MM.1S (cell line): ENCODE results near the gene PSMB10.

ENCODE experiments used
- DNase-seq: peaks from one replicate; pipeline ENCODE4 v3.0.0-alpha.2; 2015
- H2AFZ ChIP-seq: fragments of 300-600 bp; sonication (generic); 2 replicates; pipeline ENCODE4 v1.6.0; 2016; ENCODE audit warnings: antibody characterized with exemption, low read length
- H3F3A ChIP-seq: fragments of 300-600 bp; sonication (generic); 2 replicates; pipeline ENCODE4 v1.6.1; 2016; ENCODE audit warnings: mild to moderate bottlenecking, antibody characterized with exemption, low read length, moderate library complexity, mixed read lengths; ENCODE audit not compliant: insufficient read depth
- H3K27ac ChIP-seq: fragments of 300-600 bp; sonication (generic); 2 replicates; pipeline ENCODE4 v1.5.1; 2016; ENCODE audit warnings: mild to moderate bottlenecking, low read length
- H3K27me3 ChIP-seq: fragments of 300-600 bp; sonication (generic); replicated peaks from 2 replicates; pipeline ENCODE4 v1.6.0; 2016; ENCODE audit warnings: low read length; ENCODE audit not compliant: insufficient read depth
- H3K36me3 ChIP-seq: fragments of 300-600 bp; sonication (generic); replicated peaks from 2 replicates; pipeline ENCODE4 v1.6.1; 2016; ENCODE audit warnings: mild to moderate bottlenecking, low read length, mixed read lengths; ENCODE audit not compliant: insufficient read depth
- H3K4me1 ChIP-seq: fragments of 300-600 bp; sonication (generic); 2 replicates; pipeline ENCODE4 v1.6.1; 2016; ENCODE audit warnings: low read length, mixed read lengths
- H3K4me2 ChIP-seq: fragments of 300-600 bp; sonication (generic); 2 replicates; pipeline ENCODE4 v1.6.0; 2016; ENCODE audit warnings: low read depth, low read length
- H3K4me3 ChIP-seq: fragments of 300-600 bp; sonication (generic); 2 replicates; pipeline ENCODE4 v1.5.1; 2016; ENCODE audit warnings: low read length, mixed read lengths
- H3K79me2 ChIP-seq: fragments of 300-600 bp; sonication (generic); 2 replicates; pipeline ENCODE4 v1.6.1; 2016; ENCODE audit warnings: mixed run types, low read length, mixed read lengths
- H3K9ac ChIP-seq: fragments of 300-600 bp; sonication (generic); 2 replicates; pipeline ENCODE4 v1.6.1; 2016; ENCODE audit warnings: low read length, mixed read lengths
- H3K9me2 ChIP-seq: fragments of 300-600 bp; sonication (generic); replicated peaks from 2 replicates; pipeline ENCODE4 v1.6.1; 2016; ENCODE audit warnings: mild to moderate bottlenecking, low read length, mixed read lengths; ENCODE audit not compliant: insufficient read depth
- H3K9me3 ChIP-seq: fragments of 300-600 bp; sonication (generic); replicated peaks from 2 replicates; pipeline ENCODE4 v1.6.1; 2016; ENCODE audit warnings: mild to moderate bottlenecking, low read length, mixed read lengths; ENCODE audit not compliant: insufficient read depth
- H4K20me1 ChIP-seq: fragments of 300-600 bp; sonication (generic); 2 replicates; pipeline ENCODE4 v1.6.1; 2016; ENCODE audit warnings: mild to moderate bottlenecking, low read length, moderate library complexity, mixed read lengths; ENCODE audit not compliant: insufficient read depth
- CTCF ChIP-seq: fragments of 300-600 bp; sonication (generic); IDR thresholded peaks from 2 replicates; pipeline ENCODE4 v1.5.1; 2016; ENCODE audit warnings: antibody characterized with exemption, low read length, mixed read lengths
- EZH2 ChIP-seq: fragments of 300-600 bp; sonication (generic); optimal IDR thresholded peaks from 2 replicates; pipeline ENCODE3; 2017; ENCODE audit warnings: low read depth, mild to moderate bottlenecking, antibody characterized with exemption, low read length, mixed read lengths
- EZH2phosphoT487 ChIP-seq: fragments of 300-600 bp; sonication (generic); IDR thresholded peaks from 2 replicates; pipeline ENCODE4 v1.6.1; 2018; ENCODE audit warnings: antibody characterized with exemption, low read length

The PSMB10 gene

GRCh38 chr16:67897231-67897630 is 39.4 kb downstream of the PSMB10 start:
- no peaks in the 10 kb centered on the region for H3K9me3 ChIP-seq
- H3K79me2 ChIP-seq = peaks cover 60% of the 10 kb centered on the region
- H3K9ac ChIP-seq = no peak overlapping the region
- no peak overlapping the region for H3K4me2 ChIP-seq
- no peaks in the 10 kb centered on the region for H3F3A ChIP-seq
- H3K4me1 ChIP-seq = 0 out of 2 replicates have a peak, but pooled peaks cover 6% of the 10 kb centered on the region
- H3K4me3 ChIP-seq = no peak overlapping the region
- no peak overlapping the region for H3K27ac ChIP-seq
- no peaks in the 10 kb centered on the region for H4K20me1 ChIP-seq
- TF ChIP-seq EZH2phosphoT487 = no peak
- TF ChIP-seq EZH2 = no peak
- TF ChIP-seq CTCF = no peak
- no peaks in the 10 kb centered on the region for H3K9me2 ChIP-seq
- no peaks in the 10 kb centered on the region for H3K27me3 ChIP-seq
- no peaks in the 10 kb centered on the region for H3K36me3 ChIP-seq
- H2AFZ ChIP-seq = no peak overlapping the region
- DNase-seq = no peak

GRCh38 chr16:67893743-67894399 is 42.8 kb downstream of the PSMB10 start:
- Histone ChIP-seq H3K36me3 (no peaks in the 10 kb centered on the region), H3K27me3 (no peaks in the 10 kb centered on the region), H3K9ac (peak overlapping the region; percentile 96), H4K20me1 (no peaks in the 10 kb centered on the region), H3F3A (no peaks in the 10 kb centered on the region), H3K4me1 (0 out of 2 replicates have a peak, but pooled peaks cover 6% of the 10 kb centered on the region), H3K27ac (peak overlapping the region; percentile 57; the same call in 1 of the 2 replicates), H2AFZ (peak overlapping the region; percentile 64), H3K4me3 (peak overlapping the region; percentile 94), H3K9me3 (no peaks in the 10 kb centered on the region), H3K4me2 (peak overlapping the region; percentile 82), H3K9me2 (no peaks in the 10 kb centered on the region), H3K79me2 (peaks cover 50% of the 10 kb centered on the region)
- TF ChIP-seq EZH2phosphoT487 (no peak), EZH2 (no peak), CTCF (no peak)
- peak; percentile 18 for DNase-seq

GRCh38 chr16:67892899-67893742 is 43.5 kb downstream of the PSMB10 start, which contains the start of gene PSKH1:
TSS of gene PSKH1 (plus strand) at chr16:67893254. CDS start at chr16:67908750, 15,496 bp downstream.
- peak; percentile 97 for DNase-seq
- 0 out of 2 replicates have a peak, but pooled peaks cover 6% of the 10 kb centered on the region for H3K4me1 ChIP-seq
- no peak for TF ChIP-seq EZH2phosphoT487
- peak within 1 kb of the TSS; percentile 64 for H2AFZ ChIP-seq
- H3F3A ChIP-seq = no peaks in the 10 kb centered on the region
- no peaks in the 10 kb centered on the region for H3K36me3 ChIP-seq
- peak within 1 kb of the TSS; percentile 82 for H3K4me2 ChIP-seq
- H3K27ac ChIP-seq = peak within 1 kb of the TSS; percentile 57; the same call in 1 of the 2 replicates
- H3K9me2 ChIP-seq = no peaks in the 10 kb centered on the region
- H4K20me1 ChIP-seq = no peaks in the 10 kb centered on the region
- H3K9ac ChIP-seq = peak within 1 kb of the TSS; percentile 96
- peak within 1 kb of the TSS; percentile 94 for H3K4me3 ChIP-seq
- H3K27me3 ChIP-seq = no peaks in the 10 kb centered on the region
- H3K79me2 ChIP-seq = peaks cover 45% of the 10 kb centered on the region
- H3K9me3 ChIP-seq = no peaks in the 10 kb centered on the region
